H9 (cell line): ENCODE results near the gene MLPH. TPM values are rescaled to one million over a fixed set of nuclear protein-coding genes. Genes with fewer than 3 reads are reported as not detected.

Experiments
- DNase-seq: peaks from one replicate; pipeline ENCODE4 v3.0.0-alpha.2; 2017
- H2AFZ ChIP-seq: one replicate; pipeline ENCODE4 v1.6.1; 2013; ENCODE audit warnings: mild to moderate bottlenecking, low read length, control low read depth, moderate library complexity
- H2AK5ac ChIP-seq: 2 replicates; pipeline ENCODE4 v1.6.1; 2013; ENCODE audit warnings: low read length, control low read depth, mixed read lengths; ENCODE audit not compliant: insufficient read length
- H2BK120ac ChIP-seq: one replicate; pipeline ENCODE4 v1.6.1; 2013; ENCODE audit warnings: low read depth, mild to moderate bottlenecking, low read length, control low read depth, inconsistent platforms; ENCODE audit not compliant: poor library complexity, severe bottlenecking
- H2BK12ac ChIP-seq: 2 replicates; pipeline ENCODE4 v1.6.1; 2013; ENCODE audit warnings: low read length, control low read depth, mixed read lengths, low read depth; ENCODE audit not compliant: insufficient read length
- H2BK15ac ChIP-seq: 2 replicates; pipeline ENCODE4 v1.6.1; 2013; ENCODE audit warnings: low read depth, low read length, control low read depth
- H2BK20ac ChIP-seq: one replicate; pipeline ENCODE4 v1.6.1; 2013; ENCODE audit warnings: low read depth, mild to moderate bottlenecking, low read length, control low read depth, inconsistent platforms; ENCODE audit not compliant: poor library complexity, severe bottlenecking
- H2BK5ac ChIP-seq: 2 replicates; pipeline ENCODE4 v1.6.1; 2013; ENCODE audit warnings: low read length, control low read depth, mixed read lengths; ENCODE audit not compliant: insufficient read length
- H3K14ac ChIP-seq: 2 replicates; pipeline ENCODE4 v1.6.1; 2013; ENCODE audit warnings: low read length, control low read depth; ENCODE audit not compliant: insufficient read depth
- H3K18ac ChIP-seq: 2 replicates; pipeline ENCODE4 v1.6.1; 2013; ENCODE audit warnings: low read depth, mild to moderate bottlenecking, mixed read lengths, low read length, control low read depth; ENCODE audit not compliant: insufficient read length
- H3K23ac ChIP-seq: 2 replicates; pipeline ENCODE4 v1.6.1; 2013; ENCODE audit warnings: low read length, control low read depth, mixed read lengths, low read depth; ENCODE audit not compliant: insufficient read length
- H3K23me2 ChIP-seq: 2 replicates; pipeline ENCODE4 v1.6.1; 2013; ENCODE audit warnings: low read depth, mild to moderate bottlenecking, mixed read lengths, low read length, control low read depth; ENCODE audit not compliant: insufficient read length, poor library complexity, severe bottlenecking
- H3K27ac ChIP-seq: 2 replicates; pipeline ENCODE4 v1.5.1; 2013; ENCODE audit warnings: low read length, control low read depth, mixed read lengths, low read depth; ENCODE audit not compliant: insufficient read length
- H3K27me3 ChIP-seq: 2 replicates; pipeline ENCODE4 v1.6.1; 2013; ENCODE audit warnings: low read length, control low read depth, inconsistent platforms; ENCODE audit not compliant: insufficient read depth
- H3K4ac ChIP-seq: 2 replicates; pipeline ENCODE4 v1.6.1; 2013; ENCODE audit warnings: low read depth, mild to moderate bottlenecking, control low read depth, inconsistent platforms, low read length, moderate library complexity
- H3K4me1 ChIP-seq: 2 replicates; pipeline ENCODE4 v1.6.1; 2013; ENCODE audit warnings: low read length, control low read depth, inconsistent platforms; ENCODE audit not compliant: insufficient read depth
- H3K4me2 ChIP-seq: 2 replicates; pipeline ENCODE4 v1.6.1; 2013; ENCODE audit warnings: low read length, control low read depth, mixed read lengths; ENCODE audit not compliant: insufficient read length, insufficient read depth
- H3K56ac ChIP-seq: 2 replicates; pipeline ENCODE4 v1.6.1; 2013; ENCODE audit warnings: low read depth, mild to moderate bottlenecking, mixed read lengths, low read length, control low read depth; ENCODE audit not compliant: insufficient read length
- H3K79me1 ChIP-seq: 2 replicates; pipeline ENCODE4 v1.6.1; 2013; ENCODE audit warnings: low read depth, mild to moderate bottlenecking, moderate library complexity, low read length, control low read depth, inconsistent platforms; ENCODE audit not compliant: insufficient read depth, poor library complexity, severe bottlenecking
- H3K79me2 ChIP-seq: 2 replicates; pipeline ENCODE4 v1.6.1; 2013; ENCODE audit warnings: low read length, control low read depth, inconsistent platforms; ENCODE audit not compliant: insufficient read depth
- H3K9ac ChIP-seq: 2 replicates; pipeline ENCODE4 v1.6.1; 2013; ENCODE audit warnings: low read length, control low read depth, mixed read lengths; ENCODE audit not compliant: insufficient read length; ENCODE audit errors: extremely low read depth
- H3K9me3 ChIP-seq: one replicate; pipeline ENCODE4 v1.6.1; 2013; ENCODE audit warnings: low read depth, low read length, inconsistent platforms; ENCODE audit not compliant: control insufficient read depth
- H3T11ph ChIP-seq: one replicate; pipeline ENCODE4 v1.6.1; 2013; ENCODE audit warnings: mild to moderate bottlenecking, low read length, control low read depth, inconsistent platforms
- H4K20me1 ChIP-seq: one replicate; pipeline ENCODE4 v1.6.1; 2013; ENCODE audit not compliant: control insufficient read depth, insufficient read length, insufficient read depth
- H4K5ac ChIP-seq: 2 replicates; pipeline ENCODE4 v1.6.1; 2013; ENCODE audit warnings: low read depth, mild to moderate bottlenecking, mixed read lengths, low read length, control low read depth; ENCODE audit not compliant: insufficient read length
- H4K8ac ChIP-seq: replicated peaks from 2 replicates; pipeline ENCODE4 v1.6.1; 2013; ENCODE audit warnings: low read length, control low read depth, mixed read lengths, low read depth; ENCODE audit not compliant: insufficient read length
- H4K91ac ChIP-seq: 2 replicates; pipeline ENCODE4 v1.6.1; 2013; ENCODE audit warnings: low read depth, mild to moderate bottlenecking, moderate library complexity, mixed read lengths, low read length, control low read depth; ENCODE audit not compliant: insufficient read length
- H3K27ac Mint-ChIP-seq, 3 experiments: 2 replicates in 2 of 3; 3 replicates in 1 of 3; pipeline ENCODE4 v1.8.0; 2020 to 2021; ENCODE audit warnings: mixed read lengths in 3 of 3, mild to moderate bottlenecking in 1 of 3, moderate library complexity in 1 of 3
- H3K27me3 Mint-ChIP-seq: 2 replicates; pipeline ENCODE4 v1.8.0; 2021; ENCODE audit warnings: low read depth, mild to moderate bottlenecking, moderate library complexity, mixed read lengths
- H3K36me3 Mint-ChIP-seq, 3 experiments: 2 replicates in 2 of 3; 3 replicates in 1 of 3; pipeline ENCODE4 v1.8.0; 2020 to 2021; ENCODE audit warnings: low read depth in 3 of 3, mixed read lengths in 3 of 3; ENCODE audit not compliant: insufficient read depth in 1 of 3
- H3K4me1 Mint-ChIP-seq, 2 experiments: 2 replicates each; pipeline ENCODE4 v1.8.0; 2020; ENCODE audit warnings: mixed read lengths in 2 of 2
- H3K4me3 Mint-ChIP-seq, 2 experiments: 2 replicates in 1 of 2; 3 replicates in 1 of 2; pipeline ENCODE4 v1.8.0; 2020 to 2021; ENCODE audit warnings: mild to moderate bottlenecking in 2 of 2, mixed read lengths in 2 of 2, moderate library complexity in 1 of 2
- H3K9me3 Mint-ChIP-seq, 2 experiments: 2 replicates in 1 of 2; 3 replicates in 1 of 2; pipeline ENCODE4 v1.8.0; 2020; ENCODE audit warnings: mild to moderate bottlenecking in 2 of 2, mixed read lengths in 2 of 2, moderate library complexity in 1 of 2
- CTCF ChIP-seq: fragments of 200-600 bp; sonication (generic); conservative IDR thresholded peaks from 3 replicates; pipeline ENCODE4 v1.8.0; 2021; ENCODE audit warnings: antibody characterized with exemption, mild to moderate bottlenecking
- WGBS: extraction: QIAGEN DNeasy Blood & Tissue Kit; methylation state at CpG from one replicate; pipeline ENCODE4 v1.1.7; 2013; ENCODE audit warnings: missing lambda C conversion rate, low lambda C conversion rate, mixed read lengths; ENCODE audit not compliant: insufficient read length; ENCODE audit errors: extremely low coverage; 5-methylcytosine and 5-hydroxymethylcytosine counted together
- total RNA-seq: library from RNA; stranded (reverse); gene quantifications from 2 replicates; pipeline ENCODE4 v1.2.1, GENCODE V29; 2021

Gene MLPH
- total RNA-seq, 1 experiment from 2014 or later, result 3.4 TPM

GRCh38 chr2:237533668-237534161 is 46.7 kb downstream of the MLPH start:
- H2BK12ac ChIP-seq, result no peak overlapping the region
- no peaks in the 10 kb centered on the region; a peak in 1 of 5 replicates for H3K9me3 Mint-ChIP-seq
- no peak overlapping the region for H3K14ac ChIP-seq
- no peak overlapping the region for H4K5ac ChIP-seq
- no peak overlapping the region for H2AK5ac ChIP-seq
- H2BK5ac ChIP-seq, result no peak overlapping the region
- no peak overlapping the region for H3K23ac ChIP-seq
- no peaks in the 10 kb centered on the region for H3K27me3 ChIP-seq
- no peaks in the 10 kb centered on the region for H3K79me1 ChIP-seq
- H2BK15ac ChIP-seq, result no peak overlapping the region
- H3K9ac ChIP-seq, result no peak overlapping the region
- peaks cover 2% of the 10 kb centered on the region for H3K23me2 ChIP-seq
- H3T11ph ChIP-seq, result no peak overlapping the region
- no peaks in the 10 kb centered on the region for H3K79me2 ChIP-seq
- no peak overlapping the region for H3K4ac ChIP-seq
- no peak overlapping the region; a peak in 1 of 5 replicates for H3K4me3 Mint-ChIP-seq
- no peak overlapping the region for H2AFZ ChIP-seq
- no peak overlapping the region for H3K18ac ChIP-seq
- H4K91ac ChIP-seq, result no peak overlapping the region
- no peak for DNase-seq
- H4K20me1 ChIP-seq, result no peaks in the 10 kb centered on the region
- H3K27ac ChIP-seq, result no peak overlapping the region
- TF ChIP-seq CTCF, result no peak
- peaks cover 9 to 16% of the 10 kb centered on the region in 2 experiments for H3K4me1 Mint-ChIP-seq
- no peak overlapping the region for H2BK120ac ChIP-seq
- no CpG with 5 or more reads among the region's 7 CpGs for WGBS
- no peak overlapping the region for H3K56ac ChIP-seq
- peaks cover 24% of the 10 kb centered on the region for H3K27me3 Mint-ChIP-seq
- no peaks in the 10 kb centered on the region for H3K36me3 Mint-ChIP-seq
- H2BK20ac ChIP-seq, result no peak overlapping the region
- no peak overlapping the region for H3K27ac Mint-ChIP-seq
- H3K4me1 ChIP-seq, result no peaks in the 10 kb centered on the region
- no peak overlapping the region for H4K8ac ChIP-seq
- H3K4me2 ChIP-seq, result no peak overlapping the region
- H3K9me3 ChIP-seq, result no peaks in the 10 kb centered on the region
